Right lobe of liver (tissue), 6 donors: ENCODE measurements around the gene MYO5A. TPM values are rescaled to one million over a fixed set of nuclear protein-coding genes. Genes with fewer than 3 reads are reported as not detected.
"Not testable (repeated sequence)": the region's sequence is repeated elsewhere in the genome, so short reads cannot be mapped to it uniquely, and the experiment has no call there.

ENCODE experiments used
- ATAC-seq, 4 donors: fragments of 200-7000 bp; cut with Tn5 transposase; one replicate each; pipeline ENCODE4 v1.9.1; 2020; ENCODE audit warnings: mild to moderate bottlenecking in 4 of 4, moderate library complexity in 4 of 4
- DNase-seq, 3 donors: peaks; one replicate each; pipeline ENCODE4 v3.0.0-alpha.2; 2020
- H3K27ac ChIP-seq, 3 donors: fragments of 200-600 bp; one replicate each; pipeline ENCODE4 v1.8.0; 2022
- H3K27me3 ChIP-seq, 2 donors: fragments of 200-600 bp; one replicate each; pipeline ENCODE4 v1.8.0; 2022
- H3K36me3 ChIP-seq, 4 donors: fragments of 200-600 bp; sonication (generic) in 1 of 4; one replicate each; pipeline versions ENCODE4 v1.5.1 to v1.8.0; 2017 to 2022; ENCODE audit warnings: control low read depth in 1 of 4
- H3K4me1 ChIP-seq, 4 donors: fragments of 200-600 bp; sonication (generic) in 1 of 4; one replicate each; pipeline versions ENCODE4 v1.5.1 to v1.8.0; 2017 to 2022; ENCODE audit warnings: control low read depth in 1 of 4
- H3K4me3 ChIP-seq, 3 donors: fragments of 200-600 bp; one replicate each; pipeline ENCODE4 v1.8.0; 2022
- H3K9me3 ChIP-seq, 4 donors: fragments of 200-600 bp; sonication (generic) in 1 of 4; one replicate each; pipeline versions ENCODE4 v1.5.1 to v1.8.0; 2017 to 2022; ENCODE audit warnings: control low read depth in 1 of 4
- POLR2A ChIP-seq: fragments of 450-650 bp; IDR thresholded peaks from one replicate; pipeline ENCODE4 v1.6.1; 2017; ENCODE audit warnings: antibody characterized with exemption, mild to moderate bottlenecking
- WGBS: methylation state at CpG from one replicate; pipeline ENCODE4 v1.1.6; 2018; ENCODE audit warnings: low coverage, low lambda C conversion rate; ENCODE audit not compliant: insufficient coverage; ENCODE audit errors: missing lambda C conversion rate; 5-methylcytosine and 5-hydroxymethylcytosine counted together
- intact Hi-C, 2 donors: fragments of 100-400 bp; cut with DNase I; formaldehyde crosslinking; loops; one replicate each; pipeline versions ENCODE4 v1.11.2 to v1.14.1; 2022
- total RNA-seq, 6 experiments: library from RNA; depleted of rRNA in 2 of 6; stranded (reverse); fragments of >200 nt in 2 of 6; fragmentation: NEBNext Ultra II Directional in 3 of 6; extraction: Animal tissue kit (Norgen Biotek cat#: 25700) in 3 of 6; gene quantifications; one replicate each; pipeline versions ENCODE4 v1.1.0 to v1.2.4, GENCODE V29; 2016 to 2023
- TF ChIP-seq, protein P1 (sequence below), 4 donors: fragments of 200-600 bp in 3 of 4; fragments of 450-650 bp in 1 of 4; IDR thresholded peaks; one replicate each; pipeline versions ENCODE4 v1.5.1 to v1.8.0; 2016 to 2022; ENCODE audit warnings: antibody characterized with exemption in 4 of 4, mild to moderate bottlenecking in 2 of 4
- donor health status: DM: no; HTN: yes; CAD: no.
- donor health status: DM: no; HTN: no; CAD: no.
- donor health status: DM: no; HTN: no; CAD: no.
- donor health status: DM: no; HTN: yes; CAD: no.
- donor health status: DM: no; HTN: yes; CAD: no.

The MYO5A gene
- total RNA-seq, 6 experiments from 2014 or later = 3.2 to 13.3 (median 5.0) TPM

DNA sequence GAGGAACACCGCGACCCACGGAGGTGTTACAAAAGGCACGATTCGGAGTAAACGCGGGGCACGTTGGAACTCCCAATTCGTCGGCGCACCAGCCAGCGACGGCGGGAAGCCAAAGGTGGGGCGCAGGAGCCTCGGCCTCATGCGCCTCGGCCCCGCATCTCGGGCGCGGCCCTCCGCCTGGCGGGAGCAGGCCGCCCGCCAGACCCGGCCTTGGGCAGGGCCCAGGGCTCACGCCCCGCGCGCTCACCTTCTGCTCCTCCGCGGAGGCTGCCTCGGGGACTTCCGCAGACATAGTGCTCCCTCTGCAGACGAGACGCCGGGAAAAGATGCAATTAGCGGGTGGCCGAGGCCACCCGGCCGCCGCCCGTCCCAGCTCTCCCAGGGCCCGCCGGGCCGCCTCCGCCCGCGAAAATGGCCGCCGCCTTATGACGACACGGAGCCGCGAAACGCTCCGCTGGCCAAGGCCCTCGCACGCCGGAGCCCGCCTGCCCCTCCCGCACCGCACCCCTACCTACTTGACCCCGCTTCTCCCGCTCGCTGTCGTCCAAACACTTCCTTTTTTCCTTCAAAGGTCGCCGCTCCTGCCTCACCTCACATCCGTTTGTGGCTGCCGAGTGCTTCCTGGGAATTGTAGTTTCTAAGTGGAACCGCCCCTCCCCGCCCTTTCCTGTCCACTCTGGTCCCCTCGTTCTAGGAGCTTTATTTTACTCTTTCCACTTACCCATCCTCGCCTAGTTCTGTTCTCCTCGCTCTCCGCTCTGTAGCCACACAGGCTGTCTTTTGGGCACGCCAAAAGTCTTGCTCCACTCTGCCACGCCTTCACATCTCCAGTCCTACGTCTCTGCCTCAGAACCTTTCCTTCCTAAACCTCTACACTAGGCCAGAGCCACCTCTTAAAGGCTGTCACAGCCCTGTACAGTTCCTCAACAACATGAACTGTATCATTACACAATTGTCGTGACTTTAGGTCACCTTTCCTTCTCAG is 40.2 kb upstream of the MYO5A start, which contains the start of gene ARPP19:
ARPP19 (minus strand) TSS at position 430 of the 985 bp plus-strand sequence; CDS start at position 292, 138 bp downstream.
- DNase-seq (peak; percentile 90 to 95 (median 94)), ATAC-seq (peak; percentile 84 to 94 (median 90))
- peak within 1 kb of the TSS; percentile 76 to 79 (median 79) for H3K4me3 ChIP-seq
- peak within 1 kb of the TSS; percentile 88 for H3K27ac ChIP-seq
- H3K36me3 ChIP-seq = no peaks in the 10 kb centered on the region
- H3K27me3 ChIP-seq = no peaks in the 10 kb centered on the region
- no peaks in the 10 kb centered on the region for H3K9me3 ChIP-seq
- intact Hi-C loops = no loop called here
- peaks cover 0 to 25% (median 2%) of the 10 kb centered on the region in 4 donors for H3K4me1 ChIP-seq
- WGBS = 9% methylated on average over 35 of the region's 82 CpGs
- TF ChIP-seq, protein P1, sequence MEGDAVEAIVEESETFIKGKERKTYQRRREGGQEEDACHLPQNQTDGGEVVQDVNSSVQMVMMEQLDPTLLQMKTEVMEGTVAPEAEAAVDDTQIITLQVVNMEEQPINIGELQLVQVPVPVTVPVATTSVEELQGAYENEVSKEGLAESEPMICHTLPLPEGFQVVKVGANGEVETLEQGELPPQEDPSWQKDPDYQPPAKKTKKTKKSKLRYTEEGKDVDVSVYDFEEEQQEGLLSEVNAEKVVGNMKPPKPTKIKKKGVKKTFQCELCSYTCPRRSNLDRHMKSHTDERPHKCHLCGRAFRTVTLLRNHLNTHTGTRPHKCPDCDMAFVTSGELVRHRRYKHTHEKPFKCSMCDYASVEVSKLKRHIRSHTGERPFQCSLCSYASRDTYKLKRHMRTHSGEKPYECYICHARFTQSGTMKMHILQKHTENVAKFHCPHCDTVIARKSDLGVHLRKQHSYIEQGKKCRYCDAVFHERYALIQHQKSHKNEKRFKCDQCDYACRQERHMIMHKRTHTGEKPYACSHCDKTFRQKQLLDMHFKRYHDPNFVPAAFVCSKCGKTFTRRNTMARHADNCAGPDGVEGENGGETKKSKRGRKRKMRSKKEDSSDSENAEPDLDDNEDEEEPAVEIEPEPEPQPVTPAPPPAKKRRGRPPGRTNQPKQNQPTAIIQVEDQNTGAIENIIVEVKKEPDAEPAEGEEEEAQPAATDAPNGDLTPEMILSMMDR (IDR thresholded peaks at IDR 0.05) = peak in 2 of 4 donors; percentile 9 to 31
- peak; percentile 79 for TF ChIP-seq POLR2A

DNA sequence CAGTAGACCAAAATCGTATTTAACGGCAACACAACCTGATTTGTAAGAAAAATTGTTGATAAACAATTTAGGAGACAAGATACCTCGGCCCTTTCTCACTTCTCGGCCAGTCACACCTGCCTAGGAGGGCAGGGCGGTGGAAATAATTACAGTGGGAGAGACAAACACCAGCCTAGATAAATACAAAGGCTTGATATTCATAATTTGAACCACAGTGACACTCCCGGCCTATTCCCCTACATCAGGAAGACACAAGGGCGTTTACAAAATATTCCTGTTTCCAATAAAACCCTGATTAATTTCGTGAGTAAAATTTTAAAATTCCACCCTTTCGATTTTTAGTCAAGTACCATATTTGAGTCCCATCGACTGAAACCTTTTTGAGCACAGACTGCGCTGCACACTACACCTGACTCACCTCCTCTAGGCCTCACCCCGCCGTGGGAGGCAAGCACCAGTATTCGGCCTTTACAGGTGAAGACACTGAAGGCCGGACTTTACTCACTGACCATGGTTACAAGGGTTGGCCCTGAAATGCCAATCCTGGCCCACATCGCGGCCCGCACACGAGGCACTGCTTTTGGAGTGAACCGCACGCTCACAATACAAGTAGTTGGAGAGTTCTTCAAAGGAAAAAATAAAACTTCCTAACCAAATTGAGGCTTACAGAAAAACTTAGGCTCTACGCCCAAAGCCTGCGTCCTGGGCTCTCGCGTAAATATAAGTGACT is 39.4 kb upstream of the MYO5A start:
- peak; percentile 57 to 76 (median 72) for DNase-seq
- Histone ChIP-seq H3K9me3 (no peaks in the 10 kb centered on the region), H3K27me3 (no peaks in the 10 kb centered on the region), H3K27ac (peak overlapping the region; percentile 88), H3K4me1 (peaks cover 0 to 33% (median 6%) of the 10 kb centered on the region in 4 donors), H3K36me3 (no peaks in the 10 kb centered on the region), H3K4me3 (peak overlapping the region; percentile 76 to 79 (median 79))
- ATAC-seq = peak; percentile 63 to 70 (median 64)
- 3% methylated on average over 25 of the region's 25 CpGs for WGBS
- no peak for TF ChIP-seq POLR2A
- TF ChIP-seq, protein P1 (IDR thresholded peaks at IDR 0.05) = no peak
- intact Hi-C loops = no loop called here

DNA sequence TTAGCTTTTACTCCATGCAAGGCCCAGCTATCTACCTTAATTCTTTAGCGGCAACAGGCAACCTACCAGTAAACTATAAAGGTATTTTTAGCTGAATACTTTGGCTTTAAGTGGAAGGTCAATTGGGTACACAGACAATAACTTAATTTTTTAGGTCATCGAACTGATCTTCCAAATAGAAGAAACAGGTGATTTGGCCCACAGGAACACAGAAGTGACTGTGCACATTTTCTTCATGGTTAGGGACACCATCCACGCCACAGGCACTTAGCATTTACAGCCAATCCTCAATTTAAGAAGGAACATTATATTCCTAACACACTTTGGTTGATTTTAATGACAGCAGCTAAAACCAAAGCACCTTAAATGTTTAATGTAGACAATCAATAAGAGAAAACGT is 38.2 kb upstream of the MYO5A start:
- intact Hi-C loops = no loop called here
- H3K4me3 ChIP-seq = peak overlapping the region in 2 of 3 donors; percentile 76 to 79

DNA sequence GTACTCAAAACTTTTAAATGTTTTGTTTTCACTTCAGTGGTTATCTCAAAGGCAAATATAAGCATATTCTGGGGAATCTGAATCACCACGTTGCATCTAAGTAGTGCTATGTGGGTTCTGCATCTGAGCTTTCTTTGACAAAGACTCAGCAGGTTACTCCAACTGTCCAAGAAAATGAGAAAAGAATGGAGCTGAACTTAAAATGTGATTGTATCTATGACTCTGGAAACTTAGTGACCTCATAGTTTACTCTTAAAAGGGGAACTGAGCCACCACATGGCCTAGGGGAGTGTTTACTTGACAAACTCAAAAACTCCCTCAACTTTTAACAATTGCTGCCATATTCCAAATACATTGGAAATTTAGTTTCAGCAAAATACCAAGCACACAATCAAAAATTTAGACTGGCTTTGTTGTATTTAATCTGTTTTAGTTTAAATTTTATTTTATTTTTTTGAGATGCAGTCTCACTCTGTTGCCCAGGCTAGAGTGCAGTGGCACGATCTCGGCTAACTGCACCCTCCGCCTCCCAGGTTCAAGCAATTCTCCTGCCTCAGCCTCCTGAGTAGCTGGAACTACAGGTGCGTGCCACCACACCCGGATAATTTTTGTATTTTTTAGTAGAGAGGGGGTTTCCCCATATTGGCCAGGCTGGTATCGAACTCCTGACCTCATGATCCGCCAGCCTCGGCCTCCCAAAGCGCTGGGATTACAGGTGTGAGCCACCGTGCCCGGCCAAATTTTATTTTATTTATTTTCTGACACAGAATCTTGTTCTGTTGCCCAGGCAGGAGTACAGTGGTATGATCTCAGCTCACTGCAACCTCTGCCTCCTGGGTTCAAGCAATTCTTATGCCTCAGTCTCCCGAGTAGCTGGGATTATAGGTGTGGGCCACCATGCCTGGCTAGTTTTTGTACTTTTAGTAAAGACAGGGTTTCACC is 37.0 kb upstream of the MYO5A start:
- H3K9me3 ChIP-seq, H3K27me3 ChIP-seq, ATAC-seq, intact Hi-C loops, H3K36me3 ChIP-seq, DNase-seq: not testable (repeated sequence)
- peak overlapping the region in 1 of 3 donors; percentile 76 for H3K4me3 ChIP-seq
- peak overlapping the region in 1 of 3 donors; percentile 88 for H3K27ac ChIP-seq
- WGBS = 81% methylated on average over 13 of the region's 13 CpGs
- H3K4me1 ChIP-seq = peaks cover 0 to 41% (median 6%) of the 10 kb centered on the region in 4 donors

More for the DNA sequence above, 38.2 kb upstream of the MYO5A start:
- WGBS = 18% methylated on average over 4 of the region's 4 CpGs
- DNase-seq = no peak
- peaks cover 0 to 37% (median 6%) of the 10 kb centered on the region in 4 donors for H3K4me1 ChIP-seq
- no peak for TF ChIP-seq POLR2A
- TF ChIP-seq, protein P1 (IDR thresholded peaks at IDR 0.05) = no peak
- no peaks in the 10 kb centered on the region for H3K9me3 ChIP-seq
- ATAC-seq = peak in 1 of 4 donors; percentile 14
- peak overlapping the region in 1 of 3 donors; percentile 88 for H3K27ac ChIP-seq
- H3K36me3 ChIP-seq = no peaks in the 10 kb centered on the region
- H3K27me3 ChIP-seq = no peaks in the 10 kb centered on the region
